Keratinocyte (primary cell): ENCODE results near the gene OTX1.

ENCODE experiments used
- CTCF ChIP-seq, 3 experiments: IDR thresholded peaks in 1 of 3; conservative IDR thresholded peaks in 1 of 3; optimal IDR thresholded peaks in 1 of 3; 2 replicates in 2 of 3; 3 replicates in 1 of 3; pipeline versions ENCODE3 to v1.5.1; 2011; ENCODE audit warnings: low read length in 3 of 3, mild to moderate bottlenecking in 3 of 3, moderate library complexity in 2 of 3, control low read depth in 1 of 3, inconsistent platforms in 1 of 3; ENCODE audit not compliant: insufficient read depth in 2 of 3; ENCODE audit errors: extremely low read depth in 1 of 3
- EZH2 ChIP-seq: IDR thresholded peaks from one replicate; pipeline ENCODE4 v1.6.1; 2012; ENCODE audit warnings: inconsistent platforms, mild to moderate bottlenecking, low read length, moderate library complexity

- TF ChIP-seq CTCF (optimal IDR thresholded peaks at IDR 0.05 in 1 of 3, IDR thresholded peaks at IDR 0.05 in 1 of 3, conservative IDR thresholded peaks at IDR 0.05 in 1 of 3; ENCODE audit: extremely low read depth in 1 of 3, insufficient read depth in 2 of 3, low read length in 3 of 3) (no peak), EZH2 (no peak)
Observed at GRCh38 chr2:63066838-63067237, 16.2 kb downstream of the OTX1 start.
